Measurements from ENCODE around the gene ACVR1B. TPM values are rescaled to one million over a fixed set of nuclear protein-coding genes. Genes with fewer than 3 reads are reported as not detected.

The ACVR1B gene
- total and polyA plus RNA-seq, 2 donors (not counting 1 experiment from before 2014, with no cell fraction given): 3.4 to 10.6 TPM

DNA sequence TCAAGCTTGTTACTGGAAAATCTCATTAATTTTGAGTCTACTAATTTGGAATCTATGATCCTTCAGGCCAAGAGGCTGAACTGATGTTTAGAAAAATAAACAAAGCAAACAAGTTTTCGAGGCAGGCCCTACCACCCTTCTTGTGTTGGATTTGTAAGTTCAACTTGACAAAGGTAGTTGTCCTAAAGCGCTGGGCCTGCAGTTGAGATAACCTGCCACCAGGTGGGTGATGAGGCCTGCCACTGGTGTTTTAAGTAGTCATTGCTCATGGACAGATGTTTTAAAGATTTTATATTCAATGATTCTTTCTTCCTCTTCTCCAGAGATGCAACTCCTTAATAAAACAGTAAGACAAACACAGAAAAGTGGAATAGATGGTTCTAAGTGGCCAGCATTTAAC, 24.8 kb upstream of the ACVR1B start:
- H3K27ac ChIP-seq (ENCODE audit: low read length in 2 of 2): no peak overlapping the region
- ATAC-seq (ENCODE audit: low read depth) (no peak), DNase-seq (peak; percentile 46)
- H3K27ac Mint-ChIP-seq: no peak overlapping the region
- intact Hi-C loops (cut with micrococcal nuclease): loop anchor here (1.0 kb wide), 1 partner anchor 54 kb away; no protein-coding TSS in a partner anchor
- no peaks in the 10 kb centered on the region for H3K79me2 ChIP-seq (ENCODE audit: control insufficient read depth, insufficient read depth, low read length)
- H4K20me1 ChIP-seq (ENCODE audit: control insufficient read depth, insufficient read depth, low read length, poor library complexity, severe bottlenecking): no peaks in the 10 kb centered on the region
- H3K4me3 Mint-ChIP-seq: no peak overlapping the region
- no peak overlapping the region for H3K4me2 ChIP-seq (replicated peaks; ENCODE audit: low read depth, low read length, poor library complexity, severe bottlenecking)
- TF ChIP-seq, protein P1, sequence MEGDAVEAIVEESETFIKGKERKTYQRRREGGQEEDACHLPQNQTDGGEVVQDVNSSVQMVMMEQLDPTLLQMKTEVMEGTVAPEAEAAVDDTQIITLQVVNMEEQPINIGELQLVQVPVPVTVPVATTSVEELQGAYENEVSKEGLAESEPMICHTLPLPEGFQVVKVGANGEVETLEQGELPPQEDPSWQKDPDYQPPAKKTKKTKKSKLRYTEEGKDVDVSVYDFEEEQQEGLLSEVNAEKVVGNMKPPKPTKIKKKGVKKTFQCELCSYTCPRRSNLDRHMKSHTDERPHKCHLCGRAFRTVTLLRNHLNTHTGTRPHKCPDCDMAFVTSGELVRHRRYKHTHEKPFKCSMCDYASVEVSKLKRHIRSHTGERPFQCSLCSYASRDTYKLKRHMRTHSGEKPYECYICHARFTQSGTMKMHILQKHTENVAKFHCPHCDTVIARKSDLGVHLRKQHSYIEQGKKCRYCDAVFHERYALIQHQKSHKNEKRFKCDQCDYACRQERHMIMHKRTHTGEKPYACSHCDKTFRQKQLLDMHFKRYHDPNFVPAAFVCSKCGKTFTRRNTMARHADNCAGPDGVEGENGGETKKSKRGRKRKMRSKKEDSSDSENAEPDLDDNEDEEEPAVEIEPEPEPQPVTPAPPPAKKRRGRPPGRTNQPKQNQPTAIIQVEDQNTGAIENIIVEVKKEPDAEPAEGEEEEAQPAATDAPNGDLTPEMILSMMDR (IDR thresholded peaks at IDR 0.05): peak; percentile 60
- TF ChIP-seq EZH2 (IDR thresholded peaks at IDR 0.05; ENCODE audit: borderline replicate concordance, insufficient read depth, low read depth, low read length, poor library complexity, severe bottlenecking): no peak
- no peak overlapping the region for H3K9ac ChIP-seq (ENCODE audit: low read length)
- H3K36me3 ChIP-seq (replicated peaks in 1 of 2; ENCODE audit: control extremely low read depth in 1 of 2, control insufficient read depth in 1 of 2, extremely low read depth in 1 of 2, insufficient read depth in 2 of 2, low read length in 1 of 2): no peaks in the 10 kb centered on the region
- peaks cover 23 to 31% of the 10 kb centered on the region in 2 donors for H3K4me1 ChIP-seq (ENCODE audit: control insufficient read depth in 2 of 2, insufficient read depth in 2 of 2, low read length in 2 of 2)
- H3K27me3 ChIP-seq (replicated peaks in 1 of 4; ENCODE audit: control extremely low read depth in 1 of 4, control insufficient read depth in 3 of 4, insufficient read depth in 4 of 4, low read length in 3 of 4): peaks cover 0 to 4% (median 2%) of the 10 kb centered on the region in 4 experiments
- WGBS (ENCODE audit: insufficient coverage): 100% methylated on average over 2 of the region's 2 CpGs
- no peak overlapping the region for H2AFZ ChIP-seq (ENCODE audit: insufficient read depth, low read depth, low read length, poor library complexity, severe bottlenecking)
- no peaks in the 10 kb centered on the region for H3K9me3 Mint-ChIP-seq (ENCODE audit: insufficient read depth)
- H3K4me3 ChIP-seq (ENCODE audit: control extremely low read depth in 1 of 5, extremely low read depth in 1 of 5, insufficient read depth in 1 of 5, low read depth in 2 of 5, low read length in 4 of 5): no peak overlapping the region
- ChIA-PET CTCF (interaction anchor here (0.7 to 1.3 kb wide), 4 partner anchors 45 to 66 kb away, joined by 3 to 6 read pairs (median 3); no protein-coding TSS in a partner anchor), POLR2A (no interaction called here)
- H3K27me3 Mint-ChIP-seq: peaks cover 3% of the 10 kb centered on the region
- H3K9me3 ChIP-seq (ENCODE audit: control extremely low read depth in 1 of 3, control insufficient read depth in 2 of 3, insufficient read depth in 1 of 3, low read length in 2 of 3): peaks cover 0 to 4% (median 0%) of the 10 kb centered on the region in 3 donors
- peaks cover 33% of the 10 kb centered on the region for H3K4me1 Mint-ChIP-seq

- ChIA-PET POLR2A (no interaction called here), CTCF (no interaction called here)
- Histone ChIP-seq H3K4me3 (ENCODE audit: control extremely low read depth in 1 of 5, extremely low read depth in 1 of 5, insufficient read depth in 1 of 5, low read depth in 2 of 5, low read length in 4 of 5) (no peak overlapping the region), H3K9me3 (ENCODE audit: control extremely low read depth in 1 of 3, control insufficient read depth in 2 of 3, insufficient read depth in 1 of 3, low read length in 2 of 3) (no peaks in the 10 kb centered on the region), H3K27me3 (replicated peaks in 1 of 4; ENCODE audit: control extremely low read depth in 1 of 4, control insufficient read depth in 3 of 4, insufficient read depth in 4 of 4, low read length in 3 of 4) (no peaks in the 10 kb centered on the region), H4K20me1 (ENCODE audit: control insufficient read depth, insufficient read depth, low read length, poor library complexity, severe bottlenecking) (no peaks in the 10 kb centered on the region), H3K27ac (ENCODE audit: low read length in 2 of 2) (no peak overlapping the region), H2AFZ (ENCODE audit: insufficient read depth, low read depth, low read length, poor library complexity, severe bottlenecking) (no peak overlapping the region), H3K4me2 (replicated peaks; ENCODE audit: low read depth, low read length, poor library complexity, severe bottlenecking) (no peak overlapping the region), H3K4me1 (ENCODE audit: control insufficient read depth in 2 of 2, insufficient read depth in 2 of 2, low read length in 2 of 2) (no peaks in the 10 kb centered on the region), H3K79me2 (ENCODE audit: control insufficient read depth, insufficient read depth, low read length) (no peaks in the 10 kb centered on the region), H3K9ac (ENCODE audit: low read length) (no peak overlapping the region), H3K36me3 (replicated peaks in 1 of 2; ENCODE audit: control extremely low read depth in 1 of 2, control insufficient read depth in 1 of 2, extremely low read depth in 1 of 2, insufficient read depth in 2 of 2, low read length in 1 of 2) (no peaks in the 10 kb centered on the region)
- TF ChIP-seq, protein P1 (IDR thresholded peaks at IDR 0.05): no peak
- TF ChIP-seq EZH2 (IDR thresholded peaks at IDR 0.05; ENCODE audit: borderline replicate concordance, insufficient read depth, low read depth, low read length, poor library complexity, severe bottlenecking): no peak
- Mint-ChIP-seq H3K9me3 (ENCODE audit: insufficient read depth) (no peaks in the 10 kb centered on the region), H3K4me3 (no peak overlapping the region), H3K27me3 (peaks cover 9% of the 10 kb centered on the region), H3K4me1 (no peaks in the 10 kb centered on the region), H3K27ac (no peak overlapping the region)
- ATAC-seq (ENCODE audit: low read depth) (no peak), DNase-seq (no peak)
- 100% methylated on average over 1 of the region's 5 CpGs for WGBS (ENCODE audit: insufficient coverage)
- intact Hi-C loops (cut with micrococcal nuclease): no loop called here
These were observed 19.1 kb upstream of the ACVR1B start for GRCh38 chr12:51932218-51933076.

Data from B cell (primary cell).